Testis (tissue), 2 donors: Measurements from ENCODE around the gene SIRPG.

ENCODE experiments used
- POLR2A ChIP-seq: fragments of 450-650 bp; IDR thresholded peaks from one replicate; pipeline ENCODE4 v1.6.1; 2017; ENCODE audit warnings: antibody characterized with exemption, mild to moderate bottlenecking, moderate library complexity
- TF ChIP-seq, protein P1 (sequence below), 3 experiments: fragments of 450-650 bp in 2 of 3; fragments of 200-600 bp in 1 of 3; sonication (generic) in 1 of 3; IDR thresholded peaks; one replicate each; pipeline ENCODE4 v1.5.1; 2016 to 2019; ENCODE audit warnings: antibody characterized with exemption in 3 of 3, mild to moderate bottlenecking in 2 of 3, moderate library complexity in 1 of 3

DNA sequence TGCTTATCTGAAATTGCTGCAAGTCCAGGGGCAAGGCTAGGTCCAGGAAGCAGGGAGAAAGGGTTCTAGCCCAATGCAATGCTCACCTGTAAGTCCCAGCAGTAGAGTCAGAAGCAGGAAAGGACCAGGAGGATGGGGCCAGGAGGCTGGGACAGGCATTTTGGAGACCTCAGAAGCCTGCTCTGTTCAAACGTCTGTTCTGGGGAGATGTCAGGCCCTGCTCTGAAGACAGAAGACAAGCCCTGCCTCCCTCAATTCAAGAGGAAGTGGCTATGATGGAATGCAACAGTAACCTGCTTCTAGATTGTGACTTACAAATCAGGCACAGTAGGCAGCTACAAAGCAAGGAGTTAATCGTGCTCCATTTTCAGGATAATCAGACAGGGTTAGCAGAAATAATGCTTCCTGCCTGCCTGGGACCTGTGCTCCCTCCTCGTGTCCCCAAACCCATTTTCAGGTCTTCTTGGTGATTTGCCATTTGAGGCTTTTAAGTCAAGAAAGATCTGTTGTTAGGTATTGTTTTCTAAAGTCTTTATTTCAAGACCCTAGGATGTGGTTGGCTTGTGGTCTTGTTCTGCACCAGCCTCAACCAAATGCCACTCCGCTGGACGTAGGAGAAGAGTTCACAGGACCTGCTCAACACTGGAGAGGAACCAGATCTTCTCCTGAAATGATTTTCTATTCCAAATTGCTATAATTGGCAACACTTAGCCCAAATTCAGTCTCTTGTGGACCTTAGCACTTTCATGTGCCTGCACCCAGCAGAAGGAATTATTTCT lies at the start of gene SIRPG:
- TF ChIP-seq, protein P1, sequence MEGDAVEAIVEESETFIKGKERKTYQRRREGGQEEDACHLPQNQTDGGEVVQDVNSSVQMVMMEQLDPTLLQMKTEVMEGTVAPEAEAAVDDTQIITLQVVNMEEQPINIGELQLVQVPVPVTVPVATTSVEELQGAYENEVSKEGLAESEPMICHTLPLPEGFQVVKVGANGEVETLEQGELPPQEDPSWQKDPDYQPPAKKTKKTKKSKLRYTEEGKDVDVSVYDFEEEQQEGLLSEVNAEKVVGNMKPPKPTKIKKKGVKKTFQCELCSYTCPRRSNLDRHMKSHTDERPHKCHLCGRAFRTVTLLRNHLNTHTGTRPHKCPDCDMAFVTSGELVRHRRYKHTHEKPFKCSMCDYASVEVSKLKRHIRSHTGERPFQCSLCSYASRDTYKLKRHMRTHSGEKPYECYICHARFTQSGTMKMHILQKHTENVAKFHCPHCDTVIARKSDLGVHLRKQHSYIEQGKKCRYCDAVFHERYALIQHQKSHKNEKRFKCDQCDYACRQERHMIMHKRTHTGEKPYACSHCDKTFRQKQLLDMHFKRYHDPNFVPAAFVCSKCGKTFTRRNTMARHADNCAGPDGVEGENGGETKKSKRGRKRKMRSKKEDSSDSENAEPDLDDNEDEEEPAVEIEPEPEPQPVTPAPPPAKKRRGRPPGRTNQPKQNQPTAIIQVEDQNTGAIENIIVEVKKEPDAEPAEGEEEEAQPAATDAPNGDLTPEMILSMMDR (IDR thresholded peaks at IDR 0.05) = no peak
- no peak for TF ChIP-seq POLR2A
